Stimulated activated CD4-positive, alpha-beta T cell treated with anti-CD3 and anti-CD28 coated beads, Interleukin-12 subunit alpha, Interleukin-12 subunit beta, amount 100 ng/mL, for 4 hours (primary cell): Measurements from ENCODE around the gene FUT4.
"Not testable (repeated sequence)": the region's sequence is repeated elsewhere in the genome, so short reads cannot be mapped to it uniquely, and the experiment has no call there.

ENCODE experiments used
- DNase-seq: peaks from one replicate; pipeline ENCODE4 v3.0.0-alpha.2; 2020

FUT4 gene

DNA sequence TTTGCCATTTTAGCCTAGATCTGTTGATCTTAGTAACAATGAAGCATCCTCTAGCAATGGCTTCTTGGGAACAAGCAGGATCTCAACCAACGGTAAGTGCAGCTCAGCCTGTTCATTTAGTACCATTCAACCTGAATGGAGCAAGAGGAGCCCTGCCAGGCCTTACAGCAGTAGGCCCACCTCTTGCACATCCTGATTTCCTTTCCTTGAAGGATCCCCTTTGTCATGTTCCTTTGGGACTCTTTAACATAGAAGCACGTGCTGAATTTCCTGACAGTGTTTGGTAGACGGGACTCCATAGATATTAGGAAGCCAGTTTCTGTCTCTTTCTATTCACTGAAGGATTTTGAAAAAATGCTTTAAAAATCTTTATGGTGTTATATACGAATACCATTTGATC, 25.0 kb downstream of the FUT4 start:
- no peak for DNase-seq

- not testable (repeated sequence) for DNase-seq
Measured at GRCh38 chr11:94572975-94573374, 29.3 kb downstream of the FUT4 start.

DNA sequence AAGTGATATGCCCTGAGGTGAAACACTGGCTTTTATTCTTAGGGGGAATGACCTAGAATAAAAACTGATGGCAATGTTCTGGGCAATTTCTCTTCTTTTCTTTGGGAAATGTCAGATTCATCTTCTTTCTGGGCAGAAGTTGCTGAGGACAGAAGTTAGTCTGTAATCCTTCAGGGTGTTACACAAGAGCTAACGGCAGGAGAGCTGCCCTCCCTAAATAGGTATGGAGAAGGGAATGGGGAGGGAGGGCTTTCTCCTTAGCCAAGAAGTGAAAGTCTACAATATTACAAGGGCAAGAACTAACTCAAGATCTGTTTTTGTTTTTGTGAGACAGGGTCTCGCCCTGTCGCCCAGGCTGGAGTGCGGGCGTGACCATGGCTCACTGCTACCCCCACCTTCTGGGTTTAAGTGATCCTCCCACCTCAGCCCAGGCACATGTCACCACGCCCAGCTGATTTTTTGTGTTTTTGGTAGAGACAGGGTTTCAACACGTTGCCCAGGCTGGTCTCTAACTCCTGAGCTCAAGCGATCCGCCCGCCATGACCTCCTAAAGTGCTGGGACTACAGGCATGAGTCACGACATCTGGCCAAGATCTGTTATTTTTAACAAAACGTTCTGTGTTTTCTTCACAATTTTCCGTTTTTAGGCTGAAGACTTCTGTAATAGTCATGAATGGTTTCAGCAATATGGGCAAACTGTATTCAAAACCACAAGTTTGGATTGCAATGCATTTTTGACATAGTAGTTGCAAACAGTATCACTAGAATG, 30.7 kb downstream of the FUT4 start:
- no peak for DNase-seq

DNA sequence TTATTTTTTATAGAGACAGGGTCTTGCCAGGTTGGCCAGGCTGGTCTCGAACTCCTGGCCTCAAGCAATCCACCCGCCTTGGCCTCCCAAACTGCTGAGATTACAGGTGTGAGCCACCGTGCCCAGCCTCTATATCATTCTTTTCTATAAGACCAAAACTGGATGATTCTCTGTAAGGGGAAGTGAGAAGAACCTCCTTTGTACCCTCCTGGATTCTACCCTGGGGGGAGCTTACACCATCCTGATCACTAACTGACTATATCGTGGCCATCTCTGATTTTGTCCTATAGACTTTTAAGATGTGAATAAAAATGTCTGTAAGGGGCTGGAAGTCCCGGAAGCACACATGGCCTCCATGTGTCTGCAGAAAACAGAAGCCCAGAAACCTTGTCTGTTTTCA, 32.6 kb downstream of the FUT4 start:
- DNase-seq = no peak

DNA sequence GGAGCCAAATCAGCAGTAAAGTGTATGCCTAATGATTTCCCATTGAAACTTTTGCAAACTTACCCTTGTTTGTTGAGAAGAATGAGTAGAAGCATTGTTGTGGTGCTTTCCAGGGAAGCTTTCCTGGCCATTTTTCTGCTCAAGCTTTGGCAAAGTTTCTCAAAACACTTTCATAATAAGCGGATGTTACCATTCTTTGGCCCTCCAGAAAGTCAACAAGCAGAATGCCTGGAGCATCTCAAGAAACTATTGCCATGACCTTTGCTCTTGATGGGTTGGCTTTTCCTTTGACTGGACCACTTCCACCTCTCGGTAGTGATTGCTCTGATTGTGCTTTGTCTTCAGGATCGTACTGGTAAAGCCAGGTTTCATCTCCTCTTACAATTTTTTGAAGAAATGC, 34.1 kb downstream of the FUT4 start:
- no peak for DNase-seq

DNA sequence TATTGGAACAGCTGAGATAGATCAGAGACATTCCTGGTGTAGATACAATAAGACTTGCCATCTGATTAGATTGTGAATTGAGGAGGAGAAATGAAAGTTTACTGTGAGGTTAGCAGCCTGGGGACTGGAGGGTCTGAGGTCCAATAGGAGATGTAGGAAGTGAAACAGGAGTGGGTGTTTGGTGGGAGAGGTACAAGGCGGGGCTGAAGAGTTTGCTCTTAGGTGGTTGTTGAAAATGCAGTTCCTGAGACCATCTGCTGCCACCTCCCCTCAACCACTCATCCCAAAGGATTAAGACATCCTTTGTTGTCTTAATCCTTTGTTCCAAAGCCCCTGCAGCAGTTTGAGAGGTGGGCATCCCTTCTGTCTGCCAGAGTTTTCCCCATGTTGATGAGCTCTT, 38.2 kb downstream of the FUT4 start:
- no peak for DNase-seq

DNA sequence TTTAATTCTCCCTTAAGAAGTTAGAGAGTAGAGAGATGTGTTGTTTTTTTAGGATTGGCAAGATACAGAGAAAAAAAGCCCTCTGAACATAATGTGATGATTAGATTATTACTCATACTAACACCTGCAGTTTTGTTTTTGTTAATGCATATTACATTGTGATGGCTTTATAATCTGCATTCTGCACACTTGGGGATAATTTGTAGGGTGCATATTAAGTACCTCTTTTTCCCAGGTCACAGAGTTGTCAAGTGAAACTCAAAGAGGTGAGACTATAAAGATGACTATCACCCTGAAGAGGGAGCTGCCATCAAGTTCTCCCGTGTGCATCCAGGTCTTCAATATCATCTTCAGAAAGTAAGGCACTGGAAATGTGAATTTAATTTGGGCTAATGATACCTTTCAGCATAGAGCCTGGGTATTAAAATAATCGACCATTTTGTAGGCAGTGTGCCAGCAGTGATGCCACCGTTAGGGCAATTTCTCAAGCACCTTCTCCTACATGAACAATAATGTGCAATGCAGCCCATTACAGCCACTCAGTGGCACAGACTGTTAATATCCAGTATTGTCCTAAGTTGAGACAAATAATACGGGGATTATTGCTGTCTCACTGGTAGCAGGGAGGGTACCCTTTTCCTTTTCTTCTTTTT, 39.6 kb downstream of the FUT4 start:
- no peak for DNase-seq

DNA sequence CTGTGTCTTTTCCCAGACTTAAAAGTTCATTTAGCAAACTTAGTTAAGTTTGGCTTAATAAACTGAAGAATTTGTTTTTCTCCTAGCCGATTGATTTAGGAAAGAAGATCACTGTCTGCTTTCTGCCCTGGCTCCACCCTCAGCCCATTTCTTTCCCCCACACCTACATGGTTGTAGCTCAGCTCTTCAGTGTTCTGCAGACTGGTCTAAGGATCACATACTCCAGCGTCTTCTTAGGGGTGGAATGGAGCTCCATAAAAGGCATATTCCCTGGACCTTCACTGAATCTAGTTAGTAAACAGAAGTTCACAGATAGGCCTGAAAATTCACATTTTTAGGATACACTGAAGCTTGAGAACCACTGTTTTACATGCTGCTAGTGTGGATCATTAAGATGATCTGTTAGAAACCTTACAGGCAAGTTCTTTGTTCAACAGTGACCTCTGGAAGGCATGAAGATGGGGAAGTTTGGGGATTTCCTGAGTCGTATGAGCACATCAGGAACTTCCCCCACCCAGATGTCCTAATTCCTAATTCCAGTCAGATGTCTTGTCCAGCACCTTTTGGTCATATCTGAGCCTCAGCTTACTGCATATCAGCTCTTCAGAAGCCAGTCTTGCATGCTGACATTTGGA, 40.3 kb downstream of the FUT4 start:
- DNase-seq = no peak

- DNase-seq = no peak
Measured at GRCh38 chr11:94584978-94585377, 41.3 kb downstream of the FUT4 start.

DNA sequence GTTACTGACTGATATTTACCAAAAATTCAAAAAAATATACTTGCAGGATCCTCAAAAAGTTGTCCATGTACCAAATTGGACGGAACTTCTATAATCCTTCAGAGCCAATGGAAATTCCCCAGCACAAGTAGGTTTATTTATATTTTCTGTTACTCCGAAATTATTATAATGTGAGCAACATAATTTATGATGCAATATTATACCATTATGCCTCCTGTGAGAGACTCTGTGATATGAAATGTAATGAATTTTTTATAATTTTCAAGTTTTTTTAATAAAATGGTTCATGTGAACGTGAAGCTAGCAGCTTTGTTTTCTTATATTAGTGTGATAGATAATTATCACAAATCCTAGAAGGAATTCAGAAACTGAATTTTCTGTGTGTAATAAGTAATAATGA, 41.7 kb downstream of the FUT4 start:
- DNase-seq = no peak

DNA sequence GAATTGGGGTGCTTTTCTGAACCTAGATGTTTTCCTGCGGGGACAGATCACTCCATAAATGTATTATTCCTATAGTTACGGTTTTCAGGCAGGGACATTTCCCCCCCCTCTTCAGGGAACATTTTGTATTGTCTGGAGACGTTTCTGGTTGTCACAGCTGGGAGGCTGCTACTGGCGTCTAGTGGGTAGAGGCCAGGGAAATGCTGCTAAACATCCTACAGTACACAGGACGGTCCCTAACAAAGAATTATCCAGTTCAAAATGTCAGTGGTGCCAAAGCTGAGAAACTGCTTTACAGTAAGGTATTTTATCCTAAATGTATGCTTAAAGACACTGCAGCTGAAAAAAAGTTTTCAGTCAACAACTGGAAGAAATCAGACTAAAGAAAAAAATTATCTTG, 42.8 kb downstream of the FUT4 start:
- no peak for DNase-seq

DNA sequence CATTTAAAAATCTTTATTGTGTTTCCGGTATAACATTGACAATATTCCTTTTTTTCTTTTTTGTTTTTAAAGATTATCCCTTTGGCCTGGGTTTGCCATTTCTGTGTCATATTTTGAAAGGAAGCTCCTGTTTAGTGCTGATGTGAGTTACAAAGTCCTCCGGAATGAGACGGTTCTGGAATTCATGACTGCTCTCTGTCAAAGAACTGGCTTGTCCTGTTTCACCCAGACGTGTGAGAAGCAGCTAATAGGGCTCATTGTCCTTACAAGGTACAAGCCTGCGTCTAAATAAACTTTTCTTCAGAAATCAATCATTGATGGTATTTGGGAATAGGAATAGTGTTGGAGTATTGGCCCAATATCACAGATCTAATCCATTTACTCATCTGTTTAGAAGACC, 43.3 kb downstream of the FUT4 start:
- no peak for DNase-seq

- DNase-seq = no peak
Measured at GRCh38 chr11:94588366-94588942, 44.7 kb downstream of the FUT4 start.

DNA sequence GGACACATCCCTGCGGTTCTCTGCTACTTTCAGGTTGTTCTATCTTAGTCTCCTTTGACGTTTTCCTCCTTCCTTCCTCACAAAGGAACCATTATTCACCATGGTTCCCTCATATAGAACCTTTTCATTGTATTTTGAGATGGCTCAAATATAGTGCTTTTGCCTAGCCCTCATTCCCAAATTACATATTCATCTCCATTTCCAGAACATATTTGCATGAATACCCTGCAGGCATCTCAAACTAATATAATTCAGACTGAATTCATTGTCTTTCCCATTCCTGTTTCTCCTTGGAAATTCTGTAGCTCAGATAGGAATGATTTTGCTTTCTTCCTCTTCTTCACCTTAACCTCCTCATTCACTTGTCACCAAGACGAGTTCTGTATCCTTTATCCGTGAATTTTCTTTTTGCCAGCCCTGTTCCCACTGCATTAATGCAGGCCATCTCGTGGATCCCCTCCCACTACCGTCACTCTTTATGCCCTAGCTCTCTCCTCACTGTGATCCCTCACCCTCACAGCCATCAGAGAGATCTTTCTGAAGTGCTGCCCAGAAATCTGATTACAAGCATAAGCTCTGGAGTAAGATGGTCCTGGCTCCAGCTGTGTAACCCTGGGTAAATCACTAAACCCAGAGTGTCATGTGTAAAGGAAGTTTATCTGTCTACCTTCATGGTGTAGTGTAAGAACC, 46.8 kb downstream of the FUT4 start:
- no peak for DNase-seq

DNA sequence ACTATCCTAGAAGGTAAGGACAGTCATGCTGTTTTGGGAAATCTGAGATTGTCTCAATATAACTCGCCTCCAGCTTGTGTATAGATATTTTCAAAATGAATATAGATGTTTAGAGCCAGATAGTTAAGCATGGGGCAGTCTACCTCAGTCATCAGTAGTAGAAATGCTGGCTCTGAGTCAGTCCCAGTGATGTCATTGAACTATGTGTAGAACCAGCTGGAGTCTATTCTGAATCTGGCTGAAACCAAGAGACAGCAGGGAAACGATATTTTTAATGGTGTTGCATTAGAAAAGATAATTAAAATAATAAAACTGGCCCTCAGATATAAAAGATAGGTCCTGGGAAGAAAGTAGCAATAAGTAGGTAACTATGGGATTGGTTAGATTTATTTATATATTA, 49.3 kb downstream of the FUT4 start:
- no peak for DNase-seq

GRCh38 chr11:94595076-94595475, 51.4 kb downstream of the FUT4 start:
- no peak for DNase-seq

- no peak for DNase-seq
Measured at GRCh38 chr11:94597896-94598295, 54.2 kb downstream of the FUT4 start.
